Skeletal muscle tissue (tissue), 4 donors: Measurements from ENCODE around the gene RYR3. TPM values are rescaled to one million over a fixed set of nuclear protein-coding genes. Genes with fewer than 3 reads are reported as not detected.

Source experiments
- H3K27ac ChIP-seq: one replicate; pipeline ENCODE4 v1.7.0; 2013; ENCODE audit warnings: mild to moderate bottlenecking, low read depth, low read length, inconsistent platforms
- H3K27me3 ChIP-seq, 3 donors: one replicate each; pipeline ENCODE4 v1.7.0; 2013; ENCODE audit warnings: low read length in 3 of 3; ENCODE audit not compliant: control insufficient read depth in 3 of 3, insufficient read depth in 3 of 3
- H3K36me3 ChIP-seq, 3 donors: one replicate each; pipeline ENCODE4 v1.7.0; 2013; ENCODE audit warnings: low read length in 3 of 3; ENCODE audit not compliant: control insufficient read depth in 3 of 3, insufficient read depth in 3 of 3
- H3K4me1 ChIP-seq, 3 donors: one replicate each; pipeline ENCODE4 v1.7.0; 2013; ENCODE audit warnings: low read length in 3 of 3, mild to moderate bottlenecking in 3 of 3; ENCODE audit not compliant: control insufficient read depth in 3 of 3, insufficient read depth in 3 of 3
- H3K4me3 ChIP-seq, 3 donors: one replicate each; pipeline ENCODE4 v1.7.0; 2013; ENCODE audit warnings: low read length in 3 of 3
- H3K9ac ChIP-seq, 3 donors: one replicate each; pipeline ENCODE4 v1.7.0; 2013; ENCODE audit warnings: low read length in 3 of 3, mild to moderate bottlenecking in 3 of 3, moderate library complexity in 2 of 3, low read depth in 1 of 3
- H3K9me3 ChIP-seq, 3 donors: one replicate each; pipeline ENCODE4 v1.7.0; 2013; ENCODE audit warnings: low read length in 3 of 3; ENCODE audit not compliant: control insufficient read depth in 3 of 3
- total RNA-seq: library from RNA; depleted of rRNA; stranded (reverse); fragments of >200 nt; gene quantifications from one replicate; pipeline ENCODE4 v1.2.3, GENCODE V29; 2014
- donor health status: Osteomylitis.

RYR3 gene
- total RNA-seq, 1 donor from 2014 or later, result 50.6 TPM

- no peaks in the 10 kb centered on the region for H3K27me3 ChIP-seq
- no peak overlapping the region for H3K4me3 ChIP-seq
- no peaks in the 10 kb centered on the region for H3K4me1 ChIP-seq
- no peaks in the 10 kb centered on the region for H3K9me3 ChIP-seq
- H3K27ac ChIP-seq, result no peak overlapping the region
- H3K36me3 ChIP-seq, result peaks cover 4 to 10% (median 7%) of the 10 kb centered on the region in 3 donors
- H3K9ac ChIP-seq, result no peak overlapping the region
Observed at GRCh38 chr15:33757516-33758232, 446.9 kb downstream of the RYR3 start.

- Histone ChIP-seq H3K27ac (no peak overlapping the region), H3K4me3 (no peak overlapping the region), H3K4me1 (no peaks in the 10 kb centered on the region), H3K27me3 (no peaks in the 10 kb centered on the region), H3K9ac (no peak overlapping the region), H3K36me3 (peaks cover 0 to 2% (median 0%) of the 10 kb centered on the region in 3 donors), H3K9me3 (no peaks in the 10 kb centered on the region)
Observed at GRCh38 chr15:33766389-33766788, 455.6 kb downstream of the RYR3 start.

- Histone ChIP-seq H3K27ac (no peak overlapping the region), H3K4me3 (no peak overlapping the region), H3K9me3 (no peaks in the 10 kb centered on the region), H3K27me3 (no peaks in the 10 kb centered on the region), H3K9ac (no peak overlapping the region), H3K36me3 (peaks cover 0 to 6% (median 0%) of the 10 kb centered on the region in 3 donors), H3K4me1 (no peaks in the 10 kb centered on the region)
Observed at GRCh38 chr15:33768670-33769190, 458.0 kb downstream of the RYR3 start.

GRCh38 chr15:33773969-33774368, 463.2 kb downstream of the RYR3 start:
- no peaks in the 10 kb centered on the region for H3K4me1 ChIP-seq
- no peaks in the 10 kb centered on the region for H3K27me3 ChIP-seq
- no peaks in the 10 kb centered on the region for H3K9me3 ChIP-seq
- no peak overlapping the region for H3K4me3 ChIP-seq
- H3K36me3 ChIP-seq, result peaks cover 0 to 3% (median 0%) of the 10 kb centered on the region in 3 donors
- H3K27ac ChIP-seq, result no peak overlapping the region
- H3K9ac ChIP-seq, result no peak overlapping the region

GRCh38 chr15:33778852-33779251, 468.1 kb downstream of the RYR3 start:
- Histone ChIP-seq H3K36me3 (peaks cover 0 to 8% (median 5%) of the 10 kb centered on the region in 3 donors), H3K4me1 (no peaks in the 10 kb centered on the region), H3K4me3 (no peak overlapping the region), H3K9me3 (no peaks in the 10 kb centered on the region), H3K27ac (no peak overlapping the region), H3K9ac (no peak overlapping the region), H3K27me3 (no peaks in the 10 kb centered on the region)

- no peaks in the 10 kb centered on the region for H3K9me3 ChIP-seq
- H3K27ac ChIP-seq, result no peak overlapping the region
- H3K9ac ChIP-seq, result no peak overlapping the region
- no peaks in the 10 kb centered on the region for H3K4me1 ChIP-seq
- peaks cover 0 to 10% (median 5%) of the 10 kb centered on the region in 3 donors for H3K36me3 ChIP-seq
- H3K27me3 ChIP-seq, result no peaks in the 10 kb centered on the region
- H3K4me3 ChIP-seq, result no peak overlapping the region
Observed at GRCh38 chr15:33780011-33780768, 469.4 kb downstream of the RYR3 start.

GRCh38 chr15:33782966-33783365, 472.2 kb downstream of the RYR3 start:
- Histone ChIP-seq H3K4me3 (no peak overlapping the region), H3K36me3 (peaks cover 0 to 14% (median 13%) of the 10 kb centered on the region in 3 donors), H3K9me3 (no peaks in the 10 kb centered on the region), H3K4me1 (no peaks in the 10 kb centered on the region), H3K27me3 (no peaks in the 10 kb centered on the region), H3K27ac (no peak overlapping the region), H3K9ac (no peak overlapping the region)

- H3K36me3 ChIP-seq, result peaks cover 0 to 16% (median 8%) of the 10 kb centered on the region in 3 donors
- H3K9me3 ChIP-seq, result no peaks in the 10 kb centered on the region
- no peaks in the 10 kb centered on the region for H3K27me3 ChIP-seq
- no peak overlapping the region for H3K4me3 ChIP-seq
- H3K9ac ChIP-seq, result no peak overlapping the region
- no peak overlapping the region for H3K27ac ChIP-seq
- H3K4me1 ChIP-seq, result no peaks in the 10 kb centered on the region
Observed at GRCh38 chr15:33785366-33785765, 474.6 kb downstream of the RYR3 start.

GRCh38 chr15:33788906-33789540, 478.3 kb downstream of the RYR3 start:
- Histone ChIP-seq H3K9me3 (no peaks in the 10 kb centered on the region), H3K9ac (no peak overlapping the region), H3K27ac (no peak overlapping the region), H3K4me1 (no peaks in the 10 kb centered on the region), H3K4me3 (no peak overlapping the region), H3K27me3 (no peaks in the 10 kb centered on the region), H3K36me3 (peaks cover 0 to 13% (median 5%) of the 10 kb centered on the region in 3 donors)
